ENCODE measurements around the gene THBS3.
"Not testable (repeated sequence)": the region's sequence is repeated elsewhere in the genome, so short reads cannot be mapped to it uniquely, and the experiment has no call there.

Gene THBS3

DNA sequence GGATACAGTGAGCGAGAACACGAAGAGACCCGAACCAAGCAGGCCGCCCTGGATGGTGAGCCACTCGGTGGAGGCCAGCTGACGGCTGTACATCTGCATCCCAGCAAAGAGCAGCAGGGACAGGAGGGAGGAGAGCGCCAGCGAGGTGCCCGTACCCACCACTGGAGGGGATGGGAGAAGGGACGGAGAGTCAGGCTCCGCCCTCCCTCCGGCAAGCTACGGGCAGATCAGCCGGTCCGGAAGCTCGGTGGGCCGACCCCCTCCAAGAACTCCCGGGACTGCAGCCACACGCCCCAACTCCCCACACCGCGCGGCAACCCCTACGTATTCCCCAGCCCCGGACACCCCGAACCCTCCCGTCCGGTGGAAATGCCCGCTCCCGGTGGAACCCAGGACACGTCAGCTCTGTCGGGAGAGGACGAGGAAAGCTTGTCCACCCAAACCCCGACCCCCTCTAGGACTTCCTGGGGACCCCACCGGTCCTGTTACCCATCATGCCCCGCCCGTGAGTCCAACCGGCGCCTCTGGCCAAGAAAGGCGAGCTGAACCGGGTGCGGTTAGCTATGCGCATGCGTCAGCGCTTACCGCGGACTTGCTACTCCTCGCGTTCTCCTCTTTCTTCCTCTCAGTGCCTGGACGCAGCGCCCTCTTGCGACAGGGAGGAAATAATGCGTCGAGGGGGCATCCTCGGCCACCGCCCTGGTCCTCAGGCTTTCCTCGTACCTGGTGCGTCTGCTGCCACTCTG is 34.8 kb downstream of the THBS3 start, which contains the start of gene KRTCAP2:
TSS of gene KRTCAP2 (minus strand) at position 573 of the 746 bp plus-strand sequence. CDS start at position 493, 80 bp downstream.
- DNase-seq: peak; percentile 97

DNA sequence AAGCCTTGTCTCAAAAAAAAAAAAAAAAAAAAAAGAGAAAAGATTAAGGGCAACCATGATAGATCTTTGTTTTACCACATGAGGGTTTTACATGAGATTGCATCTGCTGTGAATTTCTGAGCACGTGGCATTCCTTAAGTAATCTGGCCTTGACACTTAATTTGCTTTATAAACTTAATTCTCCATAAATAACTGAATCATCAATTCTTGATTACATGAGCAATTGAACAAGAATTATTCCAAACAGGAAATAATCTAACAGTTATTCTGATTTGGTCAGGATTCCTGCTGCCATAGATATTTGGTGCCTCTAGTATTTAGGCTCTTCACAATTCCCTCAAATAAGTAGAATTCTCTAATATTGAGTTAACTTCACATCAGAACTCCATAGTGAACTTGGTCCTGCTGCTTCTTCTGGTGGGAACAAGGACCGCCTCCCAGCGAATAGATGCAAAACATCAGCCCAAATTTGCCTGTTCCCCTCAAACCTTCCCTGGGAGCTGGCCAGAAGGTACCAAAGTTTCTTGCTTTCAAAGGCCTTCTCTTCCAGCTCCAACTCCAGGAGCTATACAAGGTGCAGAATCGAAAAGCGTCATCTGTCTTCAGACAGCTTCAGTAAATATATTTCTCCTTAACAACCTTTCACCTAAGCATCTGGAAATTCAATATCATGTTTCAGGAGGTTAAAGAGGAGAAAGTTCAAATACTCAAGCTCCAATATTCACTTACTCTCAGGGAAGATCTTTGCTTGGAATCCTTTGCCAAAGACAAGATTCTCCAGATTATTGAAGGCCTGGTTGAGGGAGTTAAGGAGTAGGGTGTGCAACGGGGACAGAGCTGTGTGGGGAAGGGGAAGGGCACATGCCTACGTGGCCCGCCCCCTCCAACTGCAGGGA is 35.6 kb downstream of the THBS3 start:
- DNase-seq: no peak

DNA sequence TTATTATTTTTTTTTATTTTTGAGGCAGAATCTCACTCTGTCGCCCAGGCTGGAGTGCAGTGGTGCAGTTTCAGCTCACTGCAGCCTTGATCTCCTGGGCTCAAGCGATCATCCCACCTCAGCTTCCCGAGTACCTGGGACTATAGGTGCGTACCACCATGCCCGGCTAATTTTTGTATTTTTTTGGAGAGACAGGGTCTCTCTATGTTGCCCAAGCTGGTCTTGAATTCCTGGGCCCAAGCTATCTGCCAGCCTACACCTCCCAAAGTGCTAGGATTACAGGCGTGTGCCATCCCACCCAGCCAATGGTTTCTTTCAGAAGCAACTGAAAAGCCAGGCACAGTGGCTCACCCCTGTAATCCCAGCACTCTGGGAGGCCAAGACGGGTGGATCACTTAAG is 36.9 kb downstream of the THBS3 start:
- no peak for DNase-seq

DNA sequence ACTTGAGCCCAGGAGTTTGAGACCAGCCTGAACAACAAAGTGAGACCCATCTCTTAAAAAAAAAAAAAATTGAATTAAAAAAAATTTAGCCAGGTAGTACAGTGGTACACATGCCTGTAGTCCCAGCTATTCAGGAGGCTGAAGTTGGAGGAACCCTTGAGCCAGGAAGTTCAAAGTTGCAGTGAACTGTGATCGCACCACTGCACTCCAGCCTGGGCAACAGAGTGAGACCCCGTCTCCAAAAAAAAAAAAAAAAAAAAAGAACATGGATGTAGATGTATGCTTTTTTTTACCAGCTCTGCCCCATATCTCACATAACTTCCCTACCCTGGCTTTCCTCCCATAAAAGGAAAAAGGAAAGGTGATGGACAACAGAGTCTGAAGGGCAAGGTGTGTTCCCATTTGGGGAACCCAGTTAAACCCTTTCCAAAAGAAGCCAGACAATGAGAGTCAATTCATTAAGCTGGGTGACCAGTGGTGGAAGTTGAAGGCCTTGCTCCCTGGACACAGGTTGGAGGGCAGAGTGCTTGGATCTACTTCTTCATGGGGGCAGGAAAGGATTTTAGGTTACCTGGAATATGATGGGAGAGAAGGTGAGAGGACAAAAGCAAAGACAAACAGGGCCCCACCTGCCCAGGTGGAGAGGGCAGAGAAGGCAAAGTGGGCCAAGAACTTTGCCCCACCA is 37.5 kb downstream of the THBS3 start:
- DNase-seq: no peak

DNA sequence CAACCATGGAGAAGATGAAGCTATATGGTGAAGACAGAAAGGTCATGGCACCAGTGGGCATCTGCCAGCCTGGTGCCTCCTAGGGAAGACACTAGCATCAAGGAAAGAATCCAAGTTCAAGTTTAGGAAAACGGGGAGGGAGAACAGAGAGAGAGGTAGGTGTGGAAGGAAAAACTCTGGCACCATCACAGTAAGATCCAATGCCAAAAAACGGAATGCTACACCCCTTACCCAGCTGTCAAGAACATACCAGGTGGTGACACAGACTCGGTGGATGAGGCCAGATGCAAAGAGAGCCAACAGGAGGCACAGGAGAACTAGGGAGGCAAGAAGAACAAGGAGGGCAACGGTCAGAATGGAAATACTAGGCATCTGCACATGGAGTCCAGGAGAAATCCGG is 38.2 kb downstream of the THBS3 start:
- no peak for DNase-seq

DNA sequence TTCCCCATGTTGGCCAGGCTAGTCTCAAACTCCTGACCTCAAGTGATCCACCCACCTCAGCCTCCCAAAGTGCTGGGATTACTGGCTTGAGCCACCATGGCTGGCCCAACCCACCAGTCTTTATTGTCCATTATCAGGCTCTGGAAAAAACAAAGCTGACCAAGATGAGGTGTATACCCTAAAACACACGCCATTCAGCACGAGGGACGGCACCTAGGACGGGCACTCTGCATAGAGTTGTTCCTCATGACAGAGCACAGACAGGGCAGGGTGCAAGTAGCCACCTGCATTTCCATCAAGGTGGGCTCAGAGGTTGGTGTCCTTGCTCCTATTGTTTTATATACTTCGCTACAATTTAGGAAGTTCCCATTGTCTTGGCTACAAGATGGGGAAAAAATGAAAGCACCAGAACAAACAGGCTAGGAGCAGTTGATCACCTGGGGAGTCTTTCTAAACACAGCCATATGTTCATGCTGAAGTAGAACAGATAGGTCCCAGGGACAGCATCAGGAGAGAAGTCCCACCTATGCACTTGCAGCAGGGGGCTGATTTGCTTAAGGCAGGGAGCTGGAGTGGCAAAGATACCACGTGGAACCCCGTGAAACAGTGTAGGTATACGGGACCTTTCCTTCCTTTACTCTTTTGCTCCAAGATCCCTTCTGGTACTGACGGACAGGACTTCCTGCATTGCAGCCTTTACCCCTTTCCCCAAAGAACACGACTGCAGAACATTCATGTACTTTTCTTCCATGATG is 39.1 kb downstream of the THBS3 start:
- no peak for DNase-seq

DNA sequence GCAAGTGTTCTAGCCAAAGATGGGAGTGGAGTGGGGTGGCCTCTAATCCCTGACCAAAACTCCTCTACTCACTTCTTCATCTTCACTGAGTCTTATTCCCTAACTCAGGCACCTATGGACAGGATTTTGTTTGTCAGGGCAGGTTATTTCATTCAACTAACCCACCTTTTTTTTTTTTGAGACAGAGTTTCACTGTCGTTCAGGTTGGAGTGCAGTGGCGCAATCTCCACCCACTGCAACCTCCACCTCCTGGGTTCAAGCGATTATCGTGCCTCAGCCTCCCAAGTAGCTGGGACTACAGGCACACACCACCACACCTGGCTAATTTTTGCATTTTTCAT is 39.6 kb downstream of the THBS3 start:
- not testable (repeated sequence) for DNase-seq

DNA sequence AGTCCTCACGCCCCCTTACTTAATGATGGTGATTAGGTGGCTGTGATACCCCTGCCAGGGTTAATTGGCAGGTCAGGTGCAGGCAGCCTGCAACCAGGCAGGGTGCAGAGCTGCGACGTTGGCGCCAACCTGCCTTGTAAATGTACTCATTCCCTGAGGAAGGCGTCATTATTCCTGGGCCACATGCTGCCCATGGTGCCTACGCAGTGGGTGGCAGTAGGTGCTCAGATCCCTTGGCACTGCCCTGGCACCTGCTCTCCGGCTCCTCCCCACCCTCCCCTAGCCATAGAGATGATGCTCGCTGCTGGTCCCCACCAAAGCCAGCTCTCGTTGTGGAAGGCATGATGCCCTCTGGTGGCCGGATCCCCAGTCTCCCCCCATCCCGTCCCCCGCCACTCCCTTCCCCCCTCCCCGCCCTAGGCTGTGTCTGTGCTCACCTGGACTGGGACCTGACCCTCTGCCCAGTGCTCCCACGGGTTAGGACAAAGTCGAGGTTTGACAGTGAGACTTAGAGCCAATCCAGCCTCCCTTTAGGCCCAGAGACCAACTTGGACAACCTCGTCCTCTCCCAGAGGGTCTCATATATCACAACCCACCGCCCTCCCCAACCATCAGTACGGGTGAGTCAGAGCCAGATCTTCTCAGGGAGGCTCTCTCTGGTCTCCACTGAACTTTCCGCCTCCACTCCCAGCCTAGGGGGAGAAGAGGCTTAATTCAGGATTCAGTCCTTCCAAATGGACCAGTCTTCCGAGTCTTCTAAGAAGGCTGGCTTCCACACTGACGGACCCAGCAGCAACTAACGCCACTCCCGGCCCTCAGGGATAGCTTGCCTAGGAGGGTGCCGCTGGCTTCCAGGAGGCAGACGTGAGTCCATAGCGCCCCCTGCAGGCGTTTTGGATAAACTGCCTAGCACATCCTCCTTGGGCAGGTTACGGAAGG is 40.3 kb downstream of the THBS3 start:
- DNase-seq: peak; percentile 84

DNA sequence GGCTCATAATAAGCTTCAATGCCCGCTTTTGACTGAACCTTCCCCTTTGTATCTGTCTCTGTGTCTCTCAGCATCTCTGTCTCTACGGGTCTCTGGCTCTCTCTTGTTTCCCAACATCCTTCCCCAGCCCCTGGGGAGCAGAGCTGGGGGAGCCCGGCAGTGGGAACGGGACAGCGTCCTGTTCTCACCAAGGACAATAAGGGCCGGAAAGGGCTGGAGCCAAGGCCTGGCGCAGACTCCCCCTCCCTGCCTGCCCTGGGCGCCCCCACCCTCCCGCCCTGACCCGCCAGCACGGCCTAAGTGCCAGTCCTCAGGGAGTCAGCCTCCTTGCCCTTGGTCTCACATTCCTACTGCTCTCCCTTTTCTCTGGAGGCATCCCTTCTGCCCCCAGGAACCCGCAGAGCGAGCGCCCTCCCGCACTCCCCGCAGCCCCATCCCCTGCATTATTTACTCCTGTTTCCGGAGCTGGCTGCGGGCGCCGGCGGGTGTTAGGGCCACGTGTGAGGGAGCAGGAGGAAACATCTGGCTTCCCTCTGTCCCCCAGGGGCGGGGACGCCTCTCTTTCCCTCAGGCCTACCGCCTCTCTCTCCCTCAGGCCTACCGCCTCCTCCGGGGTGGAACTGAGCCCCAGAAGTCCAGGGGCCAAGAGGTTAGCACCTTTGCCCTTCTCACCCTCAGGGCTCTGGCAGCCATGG is 41.1 kb downstream of the THBS3 start:
- DNase-seq: no peak

DNA sequence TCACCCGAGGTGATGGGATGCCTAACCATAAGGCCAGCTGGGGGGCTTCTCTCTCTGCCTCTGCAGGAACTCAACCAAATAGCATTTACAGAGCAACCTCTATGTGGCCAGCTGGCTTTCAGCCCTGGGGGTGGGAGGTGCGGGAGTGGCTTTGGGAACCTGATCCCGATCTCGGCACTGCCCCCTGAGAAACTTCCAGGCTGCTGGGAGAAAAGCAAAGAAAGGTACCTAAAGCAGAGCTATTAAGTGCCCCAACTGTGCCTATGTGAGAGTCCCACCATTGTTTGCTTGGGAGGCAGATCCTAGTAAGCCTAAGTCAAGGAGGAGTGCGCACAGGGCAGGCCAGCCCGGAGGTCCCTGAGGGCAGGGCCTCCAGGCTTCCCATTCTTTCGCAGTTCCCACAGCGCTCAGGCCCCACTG is 41.6 kb downstream of the THBS3 start:
- no peak for DNase-seq

DNA sequence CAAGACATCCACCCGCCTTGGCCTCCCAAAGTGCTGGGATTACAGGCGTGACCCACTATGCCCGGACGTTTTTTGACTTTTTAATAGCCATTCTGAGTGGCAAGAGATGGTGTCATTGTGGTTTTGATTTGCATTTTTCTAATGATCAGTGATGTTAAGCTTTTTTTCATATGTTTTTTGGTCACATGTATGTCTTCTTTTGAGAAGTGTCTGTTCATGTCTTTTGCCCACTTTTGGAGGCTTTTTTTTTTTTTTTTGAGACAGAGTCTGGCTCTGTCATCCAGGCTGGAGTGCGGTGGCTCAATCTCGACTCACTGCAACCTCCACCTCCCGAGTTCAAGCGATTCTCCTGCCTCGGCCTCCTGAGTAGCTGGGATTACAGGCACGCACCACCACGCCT is 43.1 kb downstream of the THBS3 start:
- not testable (repeated sequence) for DNase-seq

DNA sequence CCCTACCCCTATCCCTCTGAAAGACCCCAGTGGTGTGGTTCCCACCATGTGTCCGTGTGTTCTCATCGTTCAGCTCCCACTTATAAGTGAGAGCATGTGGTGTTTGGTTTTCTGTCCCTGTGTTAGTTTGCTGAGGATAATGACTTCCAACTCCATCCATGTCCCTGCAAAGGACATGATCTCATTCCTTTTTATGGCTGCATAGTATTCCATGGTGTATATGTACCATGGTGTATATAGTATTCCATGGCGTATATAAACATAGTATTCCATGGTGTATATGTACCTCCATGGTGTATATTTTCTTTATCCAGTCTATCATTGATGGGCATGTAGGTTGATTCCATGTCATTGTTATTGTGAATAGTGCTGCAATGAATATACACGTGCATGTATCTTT is 43.9 kb downstream of the THBS3 start:
- DNase-seq: not testable (repeated sequence)

DNA sequence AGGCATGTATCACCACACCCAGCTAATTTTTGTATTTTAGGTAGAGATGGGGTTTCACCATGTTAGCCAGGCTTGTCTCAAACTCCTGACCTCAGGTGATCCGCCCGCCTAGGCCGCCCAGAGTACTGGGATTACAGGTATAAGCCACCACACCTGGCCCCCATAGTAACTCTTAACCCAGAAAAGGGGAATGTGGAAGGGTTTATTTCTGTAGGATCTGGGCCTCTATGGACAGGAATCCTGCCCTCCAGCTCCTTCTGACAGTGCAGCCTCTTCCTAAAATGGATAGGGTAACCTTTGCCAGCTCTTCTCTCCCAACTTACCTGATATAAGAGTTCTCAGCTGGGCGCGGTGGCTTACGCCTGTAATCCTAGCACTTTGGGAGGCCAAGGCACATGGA is 45.1 kb downstream of the THBS3 start:
- not testable (repeated sequence) for DNase-seq

DNA sequence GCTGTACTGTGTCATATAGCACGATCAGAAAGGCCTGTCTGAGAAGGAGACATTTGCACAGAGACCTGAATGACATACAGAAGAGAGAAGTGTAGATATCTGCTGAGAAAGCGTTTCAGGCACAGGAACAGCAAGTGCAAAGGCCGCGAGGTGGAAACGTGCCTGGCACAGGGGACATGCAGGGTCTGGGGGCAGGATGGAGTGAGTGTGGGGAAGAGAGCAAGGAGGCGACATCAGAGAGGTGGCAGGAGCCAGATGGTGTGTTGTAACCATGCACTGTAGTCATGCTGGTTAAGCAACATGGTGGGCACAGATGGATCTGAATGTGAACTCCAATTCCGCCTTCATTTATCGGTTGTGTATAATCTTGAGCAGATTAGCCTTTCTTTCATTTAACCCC is 47.6 kb downstream of the THBS3 start:
- DNase-seq: no peak

DNA sequence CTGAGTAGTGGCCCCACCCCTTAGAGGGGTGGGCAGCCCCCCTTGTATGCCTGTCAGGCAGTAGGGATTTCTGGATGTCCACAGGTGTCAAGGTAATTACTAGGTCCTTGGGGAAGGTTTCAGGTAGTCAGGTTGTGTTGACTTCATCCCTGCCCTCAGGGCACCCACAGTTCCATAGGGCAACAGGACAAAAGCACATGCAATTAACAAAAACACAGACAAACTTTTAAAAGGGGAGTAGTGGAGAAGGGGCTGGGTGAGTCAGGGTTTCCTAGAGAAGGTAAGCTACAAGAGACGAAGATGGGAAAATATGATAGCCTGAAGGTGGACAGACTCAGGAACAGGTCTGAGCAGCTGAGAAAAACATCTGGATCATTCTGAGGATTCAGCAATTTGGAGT is 48.7 kb downstream of the THBS3 start:
- DNase-seq: no peak

DNA sequence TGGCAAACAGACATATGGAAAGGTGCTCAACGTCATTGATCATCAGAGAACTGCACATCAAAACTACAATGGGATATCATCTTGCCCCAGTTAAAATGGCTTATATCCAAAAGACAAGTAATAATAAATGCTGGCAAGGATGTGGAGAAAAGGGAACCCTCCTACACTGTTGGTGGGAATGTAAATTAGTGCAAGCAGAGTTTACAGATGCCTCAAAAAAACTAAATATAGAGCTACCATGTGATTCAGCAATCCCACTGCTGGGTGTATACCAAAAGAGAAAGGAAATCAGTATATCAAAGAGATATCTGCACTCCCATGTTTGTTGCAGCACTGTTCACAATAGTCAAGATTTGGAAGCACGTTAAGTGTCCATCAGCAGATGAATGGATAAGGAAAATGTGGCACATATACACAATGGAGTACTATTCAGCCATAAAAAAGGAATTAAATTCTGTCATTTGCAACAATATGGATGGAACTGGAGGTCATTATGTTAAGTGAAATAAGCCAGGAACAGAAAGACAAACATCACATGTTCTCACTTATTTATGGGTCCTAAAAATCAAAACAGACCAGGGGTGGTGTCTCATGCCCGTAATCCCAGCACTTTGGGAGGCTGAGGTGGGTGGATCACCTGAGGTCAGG is 51.6 kb downstream of the THBS3 start:
- not testable (repeated sequence) for DNase-seq
